Mucosa of stomach (tissue), 1 donor: Measurements from ENCODE around the gene CNTNAP5.

Experiments used
- H3K27me3 ChIP-seq: one replicate; pipeline ENCODE4 v1.7.0; 2013; ENCODE audit warnings: mild to moderate bottlenecking, low read length; ENCODE audit not compliant: control insufficient read depth, insufficient read depth
- H3K36me3 ChIP-seq: one replicate; pipeline ENCODE4 v1.7.0; 2013; ENCODE audit warnings: low read length; ENCODE audit not compliant: control insufficient read depth, insufficient read depth
- H3K4me1 ChIP-seq: one replicate; pipeline ENCODE4 v1.7.0; 2013; ENCODE audit warnings: mild to moderate bottlenecking, low read length; ENCODE audit not compliant: control insufficient read depth, insufficient read depth
- H3K4me3 ChIP-seq: one replicate; pipeline ENCODE4 v1.7.0; 2013; ENCODE audit warnings: low read length
- H3K9ac ChIP-seq: one replicate; pipeline ENCODE4 v1.7.0; 2013; ENCODE audit warnings: mild to moderate bottlenecking, low read length, moderate library complexity
- H3K9me3 ChIP-seq: one replicate; pipeline ENCODE4 v1.7.0; 2013; ENCODE audit warnings: mild to moderate bottlenecking, low read length, moderate library complexity; ENCODE audit not compliant: control insufficient read depth
- donor health status: Pancreatic carcinoma.

Gene CNTNAP5

GRCh38 chr2:124921191-124921590 is 896.1 kb downstream of the CNTNAP5 start:
- no peaks in the 10 kb centered on the region for H3K9me3 ChIP-seq
- no peak overlapping the region for H3K9ac ChIP-seq
- H3K27me3 ChIP-seq = no peaks in the 10 kb centered on the region
- no peak overlapping the region for H3K4me3 ChIP-seq
- H3K4me1 ChIP-seq = no peaks in the 10 kb centered on the region
- no peaks in the 10 kb centered on the region for H3K36me3 ChIP-seq

GRCh38 chr2:124923097-124923496 is 898.0 kb downstream of the CNTNAP5 start:
- no peak overlapping the region for H3K4me3 ChIP-seq
- no peaks in the 10 kb centered on the region for H3K4me1 ChIP-seq
- H3K9me3 ChIP-seq = no peaks in the 10 kb centered on the region
- no peak overlapping the region for H3K9ac ChIP-seq
- no peaks in the 10 kb centered on the region for H3K36me3 ChIP-seq
- H3K27me3 ChIP-seq = no peaks in the 10 kb centered on the region

- Histone ChIP-seq H3K9ac (no peak overlapping the region), H3K4me1 (no peaks in the 10 kb centered on the region), H3K27me3 (no peaks in the 10 kb centered on the region), H3K9me3 (no peaks in the 10 kb centered on the region), H3K4me3 (no peak overlapping the region), H3K36me3 (no peaks in the 10 kb centered on the region)
Measured at GRCh38 chr2:124933883-124934282, 908.8 kb downstream of the CNTNAP5 start.

GRCh38 chr2:124953921-124954320 is 928.8 kb downstream of the CNTNAP5 start:
- Histone ChIP-seq H3K36me3 (no peaks in the 10 kb centered on the region), H3K9me3 (no peaks in the 10 kb centered on the region), H3K4me3 (no peak overlapping the region), H3K27me3 (no peaks in the 10 kb centered on the region), H3K4me1 (no peaks in the 10 kb centered on the region), H3K9ac (no peak overlapping the region)

GRCh38 chr2:124959581-124959980 is 934.5 kb downstream of the CNTNAP5 start:
- Histone ChIP-seq H3K9ac (no peak overlapping the region), H3K36me3 (no peaks in the 10 kb centered on the region), H3K4me3 (no peak overlapping the region), H3K4me1 (no peaks in the 10 kb centered on the region), H3K9me3 (no peaks in the 10 kb centered on the region), H3K27me3 (no peaks in the 10 kb centered on the region)

GRCh38 chr2:124961132-124961531 is 936.0 kb downstream of the CNTNAP5 start:
- no peaks in the 10 kb centered on the region for H3K27me3 ChIP-seq
- H3K4me1 ChIP-seq = no peaks in the 10 kb centered on the region
- H3K9me3 ChIP-seq = no peaks in the 10 kb centered on the region
- H3K36me3 ChIP-seq = no peaks in the 10 kb centered on the region
- H3K4me3 ChIP-seq = no peak overlapping the region
- no peak overlapping the region for H3K9ac ChIP-seq
